ENCODE measurements around the gene PKMYT1.
A peak's percentile ranks its signal among the peaks of the same experiment; 100 is the strongest.

Gene PKMYT1

GRCh38 chr16:2971985-2972784, 8.1 kb downstream of the PKMYT1 start:
- no peak for DNase-seq

- no peak for DNase-seq
Observed at GRCh38 chr16:2971134-2971984, 8.9 kb downstream of the PKMYT1 start.

GRCh38 chr16:2970563-2970962, 9.7 kb downstream of the PKMYT1 start:
- no peak for DNase-seq

- peak; percentile 11 for DNase-seq
Observed at GRCh38 chr16:2969545-2970521, 10.4 kb downstream of the PKMYT1 start.

GRCh38 chr16:2968738-2969544, 11.3 kb downstream of the PKMYT1 start, which contains the start of gene PAQR4:
TSS of gene PAQR4 (plus strand) at chr16:2969348. CDS start at chr16:2969675, 327 bp downstream.
- DNase-seq = peak; percentile 69

- DNase-seq = no peak
Observed at GRCh38 chr16:2968368-2968737, 11.9 kb downstream of the PKMYT1 start.

GRCh38 chr16:2967721-2968161, 12.5 kb downstream of the PKMYT1 start:
- no peak for DNase-seq

- DNase-seq = no peak
Observed at GRCh38 chr16:2967211-2967631, 13.0 kb downstream of the PKMYT1 start.

- no peak for DNase-seq
Observed at GRCh38 chr16:2966808-2967191, 13.4 kb downstream of the PKMYT1 start.

GRCh38 chr16:2966043-2966807, 14.0 kb downstream of the PKMYT1 start:
- DNase-seq = no peak

GRCh38 chr16:2964475-2965336, 15.5 kb downstream of the PKMYT1 start:
- DNase-seq = peak; percentile 47

- peak; percentile 7 for DNase-seq
Observed at GRCh38 chr16:2963723-2964474, 16.3 kb downstream of the PKMYT1 start, which contains the start of gene KREMEN2. TSS of gene KREMEN2 (plus strand) at chr16:2964275. CDS start at chr16:2964521, 246 bp downstream.

GRCh38 chr16:2963074-2963722, 17.0 kb downstream of the PKMYT1 start:
- DNase-seq = no peak

- DNase-seq = no peak
Observed at GRCh38 chr16:2962334-2963073, 17.7 kb downstream of the PKMYT1 start.

- DNase-seq = no peak
Observed at GRCh38 chr16:2960183-2961010, 19.8 kb downstream of the PKMYT1 start.

GRCh38 chr16:2959206-2959605, 21.0 kb downstream of the PKMYT1 start:
- no peak for DNase-seq

GRCh38 chr16:2956579-2956956, 23.7 kb downstream of the PKMYT1 start:
- DNase-seq = no peak
